ENCODE measurements around the gene MYO3B.

The MYO3B gene

DNA sequence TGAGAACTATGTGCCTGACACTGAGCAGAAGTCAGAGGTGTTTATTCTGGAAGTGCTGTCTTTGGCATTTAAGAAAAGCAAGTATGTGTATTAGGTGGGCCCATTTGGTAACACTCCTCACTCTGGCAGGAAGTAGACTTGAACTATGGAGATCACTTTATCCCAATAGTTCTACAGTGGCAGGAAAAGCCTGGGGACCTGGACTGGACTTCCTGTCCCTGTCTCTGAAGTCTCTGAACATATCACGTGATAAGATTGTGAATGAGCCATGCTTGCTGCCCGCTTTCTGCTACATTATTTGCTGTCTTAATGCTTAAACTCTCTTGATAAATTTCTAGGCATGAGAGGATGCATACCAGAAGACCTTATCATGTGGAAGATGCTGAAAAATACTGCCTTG is 203.7 kb downstream of the MYO3B start:
- DNase-seq, result no peak
- TF ChIP-seq POLR2A (IDR thresholded peaks at IDR 0.05; ENCODE audit: low read length), result no peak
- TF ChIP-seq GATA1 (IDR thresholded peaks at IDR 0.05; ENCODE audit: low read depth, low read length), result no peak

DNA sequence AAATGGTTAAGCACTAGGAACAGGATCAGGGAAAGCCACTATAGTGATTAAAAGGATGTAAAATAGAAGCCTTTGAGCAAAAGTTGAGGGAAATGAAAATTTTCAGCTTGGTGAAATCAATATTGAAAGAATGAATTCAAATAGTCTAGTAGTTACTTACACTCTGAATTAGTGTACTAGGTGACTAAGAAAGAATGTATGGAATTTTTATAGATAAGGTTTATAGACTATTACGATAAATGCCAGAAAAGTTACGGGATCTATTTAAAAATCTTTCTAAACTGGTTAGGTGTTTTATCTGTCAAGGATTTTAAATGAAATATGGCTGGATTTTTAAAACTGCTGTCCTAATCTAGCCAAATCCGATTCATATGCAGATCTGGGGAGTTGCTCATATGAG is 208.6 kb downstream of the MYO3B start:
- DNase-seq, result no peak
- TF ChIP-seq GATA1 (IDR thresholded peaks at IDR 0.05; ENCODE audit: low read depth, low read length), result no peak

DNA sequence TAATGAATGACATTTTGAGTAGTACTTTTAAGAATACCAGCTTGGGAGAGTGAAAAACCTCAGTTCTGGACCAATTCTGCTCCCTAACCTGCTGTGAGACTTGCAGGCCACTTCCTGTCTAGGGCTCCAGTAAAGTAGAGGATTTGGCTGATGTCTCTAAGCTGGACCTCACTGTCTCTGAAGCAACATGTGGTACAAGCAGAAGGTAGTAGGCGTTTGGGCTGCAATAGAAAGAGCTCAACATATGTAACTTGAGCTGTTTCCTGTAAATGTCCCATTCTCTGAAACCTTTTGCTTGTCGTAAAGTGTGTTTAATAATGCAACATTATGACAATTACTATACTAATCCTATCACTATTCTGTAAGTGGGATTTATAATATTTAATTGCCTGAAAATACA is 213.1 kb downstream of the MYO3B start:
- DNase-seq, result no peak
- TF ChIP-seq POLR2A (IDR thresholded peaks at IDR 0.05; ENCODE audit: low read length), result no peak
- no peak for TF ChIP-seq GATA1 (IDR thresholded peaks at IDR 0.05; ENCODE audit: low read depth, low read length)

GRCh38 chr2:170391697-170392096 is 213.8 kb downstream of the MYO3B start:
- no peak for DNase-seq
- TF ChIP-seq POLR2A (IDR thresholded peaks at IDR 0.05; ENCODE audit: low read length), result no peak
- no peak for TF ChIP-seq GATA1 (IDR thresholded peaks at IDR 0.05; ENCODE audit: low read depth, low read length)

DNA sequence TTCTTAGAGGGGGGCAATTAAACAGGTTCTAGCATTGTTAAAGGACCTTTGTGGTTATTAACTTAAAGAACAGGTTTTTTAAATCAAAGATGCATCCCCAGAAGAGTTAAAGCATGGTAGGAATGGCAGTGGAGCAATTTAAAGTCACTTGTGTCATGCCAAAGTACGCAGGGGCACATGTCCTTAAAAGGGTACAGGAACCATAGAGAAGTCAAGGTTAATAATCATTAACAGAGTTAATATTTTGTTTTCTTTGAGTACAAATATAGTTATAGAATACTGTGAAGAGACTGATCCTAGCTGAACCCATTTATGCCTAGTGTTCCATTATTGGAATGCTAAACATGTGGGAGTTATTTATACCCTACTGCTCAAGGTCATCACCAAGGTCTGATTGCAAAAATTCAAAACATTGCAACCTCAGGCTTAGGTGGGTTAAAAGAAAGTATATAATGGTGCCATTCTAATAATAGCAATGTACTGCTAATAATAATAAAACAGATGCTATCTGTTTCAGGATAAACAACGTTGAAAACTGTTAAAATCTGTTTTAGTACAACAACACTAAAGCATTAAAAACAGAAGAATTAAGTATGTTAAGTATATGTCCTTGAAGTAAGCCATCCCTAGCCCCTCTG is 216.0 kb downstream of the MYO3B start:
- DNase-seq, result no peak
- TF ChIP-seq POLR2A (IDR thresholded peaks at IDR 0.05; ENCODE audit: low read length), result no peak
- no peak for TF ChIP-seq GATA1 (IDR thresholded peaks at IDR 0.05; ENCODE audit: low read depth, low read length)

DNA sequence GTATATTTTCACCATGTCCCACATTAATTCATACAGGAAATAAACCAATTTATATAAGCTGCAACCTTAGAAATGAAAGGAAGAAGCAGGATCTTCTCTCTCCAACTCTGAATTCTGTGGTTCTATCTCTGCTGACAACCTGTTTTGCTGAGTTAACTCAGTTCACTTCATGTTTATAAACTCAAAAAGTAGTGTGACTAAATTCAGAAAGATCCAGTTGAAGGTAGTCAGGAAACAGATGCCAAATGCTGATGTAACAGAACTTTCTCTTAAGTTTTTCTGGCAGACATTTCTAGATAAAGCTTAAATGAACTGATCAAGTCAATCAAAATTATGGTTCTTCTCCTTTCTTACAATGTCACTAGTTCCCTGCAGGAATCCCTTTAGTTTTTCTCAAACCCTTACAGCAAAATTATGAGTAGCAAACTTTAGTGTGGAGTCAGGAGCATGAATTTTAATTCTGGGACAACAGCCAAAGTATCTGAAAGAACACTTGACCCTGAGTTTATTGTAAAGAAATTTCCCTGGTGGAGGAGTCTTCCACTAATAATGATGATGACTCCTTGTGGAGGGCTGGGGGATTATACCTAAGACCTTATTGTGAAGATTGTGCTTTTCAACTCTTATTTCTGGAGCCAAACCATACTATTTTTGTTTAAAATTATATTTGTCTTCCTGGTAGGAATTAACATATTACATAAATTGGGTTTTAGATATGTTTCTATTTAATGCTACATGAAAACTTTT is 216.9 kb downstream of the MYO3B start:
- TF ChIP-seq GATA1 (IDR thresholded peaks at IDR 0.05; ENCODE audit: low read depth, low read length) (no peak), POLR2A (IDR thresholded peaks at IDR 0.05; ENCODE audit: low read length) (no peak)
- no peak for DNase-seq

DNA sequence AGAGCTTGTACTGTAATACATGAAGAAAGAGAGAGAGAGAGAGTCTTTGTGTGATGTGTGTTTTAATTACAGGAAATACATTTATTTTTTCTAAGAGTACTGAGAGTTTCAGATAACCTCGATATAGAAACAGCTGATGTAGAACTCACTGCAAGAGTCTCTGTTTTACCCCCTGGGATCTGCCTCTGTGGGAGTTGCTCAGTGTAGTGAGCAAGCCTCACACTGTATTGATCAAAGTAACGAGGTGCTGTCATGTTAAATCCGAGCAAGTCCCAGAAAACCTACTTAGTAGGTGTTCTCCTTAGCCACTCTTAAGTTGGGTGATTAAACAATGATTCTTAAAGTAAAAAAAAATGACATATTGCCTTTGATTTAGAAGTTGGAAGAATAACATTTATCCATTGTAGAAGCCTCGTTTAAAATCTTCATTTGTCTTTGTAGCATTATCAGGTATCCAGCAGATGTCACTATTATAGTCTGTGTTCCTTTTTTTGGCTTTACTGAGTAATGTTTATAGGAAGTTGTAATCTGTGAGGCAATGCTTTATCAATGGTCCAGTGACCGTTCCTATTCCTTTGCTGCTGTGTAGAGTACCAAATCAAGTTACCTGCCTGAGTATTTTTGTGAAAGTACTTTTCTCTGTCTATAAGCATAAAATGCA is 219.0 kb downstream of the MYO3B start:
- no peak for DNase-seq
- TF ChIP-seq GATA1 (IDR thresholded peaks at IDR 0.05; ENCODE audit: low read depth, low read length), result no peak

GRCh38 chr2:170401187-170401586 is 223.2 kb downstream of the MYO3B start:
- no peak for TF ChIP-seq POLR2A (IDR thresholded peaks at IDR 0.05; ENCODE audit: low read length)
- TF ChIP-seq GATA1 (IDR thresholded peaks at IDR 0.05; ENCODE audit: low read depth, low read length), result no peak
- no peak for DNase-seq

DNA sequence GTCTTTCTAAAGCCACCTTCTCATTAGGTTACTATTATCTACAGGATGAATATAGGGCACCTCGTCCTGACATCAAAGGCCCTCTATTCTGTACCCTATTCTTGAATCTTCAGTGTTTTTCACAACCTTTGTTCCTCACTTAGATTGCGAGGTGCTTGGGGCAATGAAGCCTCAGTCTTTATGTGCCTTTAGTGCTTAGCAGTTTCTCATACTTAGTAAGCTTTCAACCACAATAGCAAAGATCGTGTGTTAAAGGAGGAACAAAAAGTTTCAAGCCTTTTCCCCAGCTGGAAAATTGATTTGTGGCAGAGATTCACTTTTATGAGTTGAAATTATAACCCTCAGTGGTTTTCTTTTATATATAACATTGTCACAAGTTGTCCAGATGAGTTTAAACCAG is 226.9 kb downstream of the MYO3B start:
- no peak for TF ChIP-seq GATA1 (IDR thresholded peaks at IDR 0.05; ENCODE audit: low read depth, low read length)
- TF ChIP-seq POLR2A (IDR thresholded peaks at IDR 0.05; ENCODE audit: low read length), result no peak
- DNase-seq, result no peak

DNA sequence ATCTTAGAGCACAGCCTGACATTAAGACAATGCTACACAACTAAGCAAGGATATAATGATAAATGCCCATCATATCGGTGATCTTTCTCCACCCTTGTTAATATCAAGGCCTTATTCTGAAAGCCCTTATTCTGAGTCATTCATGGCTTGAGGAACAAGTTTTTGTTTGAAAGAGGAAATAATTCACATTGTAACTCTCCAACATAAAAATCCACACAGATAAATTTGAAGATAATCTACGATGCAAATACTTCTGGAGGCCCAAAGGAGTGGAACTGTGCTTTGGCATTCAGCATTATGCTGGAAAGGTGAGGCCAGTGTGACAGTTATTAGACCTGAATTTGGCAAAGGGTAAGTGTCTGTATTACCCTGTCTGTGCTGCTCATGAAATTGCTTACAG is 227.4 kb downstream of the MYO3B start:
- no peak for TF ChIP-seq POLR2A (IDR thresholded peaks at IDR 0.05; ENCODE audit: low read length)
- no peak for TF ChIP-seq GATA1 (IDR thresholded peaks at IDR 0.05; ENCODE audit: low read depth, low read length)

GRCh38 chr2:170408461-170409163 is 230.7 kb downstream of the MYO3B start:
- TF ChIP-seq POLR2A (IDR thresholded peaks at IDR 0.05; ENCODE audit: low read length), result no peak
- no peak for TF ChIP-seq GATA1 (IDR thresholded peaks at IDR 0.05; ENCODE audit: low read depth, low read length)
- DNase-seq, result no peak

More for the DNA sequence above, 227.4 kb downstream of the MYO3B start:
- DNase-seq, result no peak

DNA sequence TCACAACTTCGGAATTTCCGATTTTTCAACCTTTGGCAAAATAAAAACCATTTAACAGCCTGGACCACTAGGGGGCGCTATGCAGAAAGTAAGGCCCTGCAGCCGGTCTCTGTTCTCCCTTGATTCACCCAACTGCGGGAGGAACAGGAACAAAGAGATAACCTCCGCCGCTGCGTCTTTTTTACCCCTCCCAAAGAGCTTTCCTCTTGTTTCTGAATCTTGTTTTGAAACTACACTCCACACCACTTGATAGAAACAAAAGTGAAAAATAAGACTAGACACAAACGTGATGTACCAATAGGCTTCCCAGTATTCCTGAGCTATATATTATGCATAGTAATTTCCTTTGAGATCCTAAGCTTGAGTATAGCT is 231.2 kb downstream of the MYO3B start:
- TF ChIP-seq POLR2A (IDR thresholded peaks at IDR 0.05; ENCODE audit: low read length) (no peak), GATA1 (IDR thresholded peaks at IDR 0.05; ENCODE audit: low read depth, low read length) (no peak)
- peak; percentile 78 to 87 for DNase-seq

- no peak for TF ChIP-seq POLR2A (IDR thresholded peaks at IDR 0.05; ENCODE audit: low read length)
- TF ChIP-seq GATA1 (IDR thresholded peaks at IDR 0.05; ENCODE audit: low read depth, low read length), result no peak
- no peak for DNase-seq
Observed at GRCh38 chr2:170411660-170412059, 233.7 kb downstream of the MYO3B start.

GRCh38 chr2:170420961-170421687 is 243.2 kb downstream of the MYO3B start:
- no peak for TF ChIP-seq GATA1 (IDR thresholded peaks at IDR 0.05; ENCODE audit: low read depth, low read length)
- TF ChIP-seq POLR2A (IDR thresholded peaks at IDR 0.05; ENCODE audit: low read length), result no peak
- DNase-seq, result no peak
